Measurements from ENCODE around the gene ADGRV1. TPM values are rescaled to one million over a fixed set of nuclear protein-coding genes. Genes with fewer than 3 reads are reported as not detected.

ADGRV1 gene
- polyA plus RNA-seq, 1 donor from 2014 or later: 3.7 TPM

DNA sequence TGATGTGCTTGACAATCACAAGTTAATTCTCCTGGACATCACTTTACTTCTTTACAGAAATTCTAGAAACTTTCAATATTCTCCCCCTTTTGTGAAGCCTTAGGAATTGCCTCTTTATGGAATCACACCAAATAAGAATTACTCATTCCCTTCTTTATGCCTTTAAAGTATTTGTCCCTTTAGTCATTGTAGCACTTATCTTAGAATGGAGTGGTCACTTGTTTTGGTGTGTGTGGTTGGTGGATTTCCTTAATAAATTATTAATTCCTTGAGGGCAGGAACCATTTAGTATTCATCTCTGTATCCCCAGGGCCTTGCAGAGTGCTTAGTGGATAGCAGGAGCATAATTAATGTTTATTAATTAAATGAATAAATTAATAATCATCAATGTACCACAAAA is 517.5 kb downstream of the ADGRV1 start:
- TF ChIP-seq MXI1 (conservative IDR thresholded peaks at IDR 0.05; ENCODE audit: poor library complexity, severe bottlenecking) (no peak), RAD21 (conservative IDR thresholded peaks at IDR 0.05) (no peak), EZH2 (IDR thresholded peaks at IDR 0.05; ENCODE audit: borderline replicate concordance, insufficient read depth, low read length, poor library complexity, severe bottlenecking) (no peak), POLR2AphosphoS5 (IDR thresholded peaks at IDR 0.05) (no peak), EP300 (conservative IDR thresholded peaks at IDR 0.05; ENCODE audit: poor library complexity, severe bottlenecking) (no peak), TAF1 (IDR thresholded peaks at IDR 0.05; ENCODE audit: low read depth) (no peak), REST (IDR thresholded peaks at IDR 0.05; ENCODE audit: borderline replicate concordance) (no peak), SMC3 (conservative IDR thresholded peaks at IDR 0.05; ENCODE audit: poor library complexity) (no peak)
- TF ChIP-seq, protein P1, sequence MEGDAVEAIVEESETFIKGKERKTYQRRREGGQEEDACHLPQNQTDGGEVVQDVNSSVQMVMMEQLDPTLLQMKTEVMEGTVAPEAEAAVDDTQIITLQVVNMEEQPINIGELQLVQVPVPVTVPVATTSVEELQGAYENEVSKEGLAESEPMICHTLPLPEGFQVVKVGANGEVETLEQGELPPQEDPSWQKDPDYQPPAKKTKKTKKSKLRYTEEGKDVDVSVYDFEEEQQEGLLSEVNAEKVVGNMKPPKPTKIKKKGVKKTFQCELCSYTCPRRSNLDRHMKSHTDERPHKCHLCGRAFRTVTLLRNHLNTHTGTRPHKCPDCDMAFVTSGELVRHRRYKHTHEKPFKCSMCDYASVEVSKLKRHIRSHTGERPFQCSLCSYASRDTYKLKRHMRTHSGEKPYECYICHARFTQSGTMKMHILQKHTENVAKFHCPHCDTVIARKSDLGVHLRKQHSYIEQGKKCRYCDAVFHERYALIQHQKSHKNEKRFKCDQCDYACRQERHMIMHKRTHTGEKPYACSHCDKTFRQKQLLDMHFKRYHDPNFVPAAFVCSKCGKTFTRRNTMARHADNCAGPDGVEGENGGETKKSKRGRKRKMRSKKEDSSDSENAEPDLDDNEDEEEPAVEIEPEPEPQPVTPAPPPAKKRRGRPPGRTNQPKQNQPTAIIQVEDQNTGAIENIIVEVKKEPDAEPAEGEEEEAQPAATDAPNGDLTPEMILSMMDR (IDR thresholded peaks at IDR 0.05; ENCODE audit: poor library complexity, severe bottlenecking): no peak
- no peak overlapping the region for H3K4me2 ChIP-seq (ENCODE audit: low read length)
- H3K36me3 ChIP-seq (ENCODE audit: insufficient read depth, low read length): no peaks in the 10 kb centered on the region
- no peaks in the 10 kb centered on the region for H3K9me2 ChIP-seq (ENCODE audit: insufficient read depth, low read length)
- no peaks in the 10 kb centered on the region for H3K27me3 ChIP-seq (ENCODE audit: insufficient read depth, low read depth, low read length)
- no peak overlapping the region for H3K9ac ChIP-seq (ENCODE audit: low read length)
- H4K20me1 ChIP-seq (ENCODE audit: insufficient read depth): no peaks in the 10 kb centered on the region
- no peaks in the 10 kb centered on the region for H3F3A ChIP-seq (ENCODE audit: insufficient read depth, low read length, poor library complexity, severe bottlenecking)
- no peaks in the 10 kb centered on the region for H3K9me3 ChIP-seq (ENCODE audit: low read length)
- no peak overlapping the region for H3K4me3 ChIP-seq (ENCODE audit: low read length)
- H3K27ac ChIP-seq (ENCODE audit: low read length): no peak overlapping the region
- no peak overlapping the region for H2AFZ ChIP-seq (ENCODE audit: low read depth, low read length)
- H3K79me2 ChIP-seq (replicated peaks; ENCODE audit: insufficient read depth, low read length): no peaks in the 10 kb centered on the region

- no peaks in the 10 kb centered on the region for H3K27me3 ChIP-seq (ENCODE audit: insufficient read depth, low read depth, low read length)
- H3K9me2 ChIP-seq (ENCODE audit: insufficient read depth, low read length): no peaks in the 10 kb centered on the region
- no peak overlapping the region for H3K9ac ChIP-seq (ENCODE audit: low read length)
- no peaks in the 10 kb centered on the region for H3K9me3 ChIP-seq (ENCODE audit: low read length)
- H3K36me3 ChIP-seq (ENCODE audit: insufficient read depth, low read length): no peaks in the 10 kb centered on the region
- H3F3A ChIP-seq (ENCODE audit: insufficient read depth, low read length, poor library complexity, severe bottlenecking): no peaks in the 10 kb centered on the region
- no peak overlapping the region for H3K4me2 ChIP-seq (ENCODE audit: low read length)
- no peak overlapping the region for H2AFZ ChIP-seq (ENCODE audit: low read depth, low read length)
- H3K79me2 ChIP-seq (replicated peaks; ENCODE audit: insufficient read depth, low read length): no peaks in the 10 kb centered on the region
- no peak for TF ChIP-seq SMC3 (conservative IDR thresholded peaks at IDR 0.05; ENCODE audit: poor library complexity)
- TF ChIP-seq TAF1 (IDR thresholded peaks at IDR 0.05; ENCODE audit: low read depth): no peak
- no peak for TF ChIP-seq EP300 (conservative IDR thresholded peaks at IDR 0.05; ENCODE audit: poor library complexity, severe bottlenecking)
- TF ChIP-seq RAD21 (conservative IDR thresholded peaks at IDR 0.05): no peak
- TF ChIP-seq REST (IDR thresholded peaks at IDR 0.05; ENCODE audit: borderline replicate concordance): no peak
- no peak for TF ChIP-seq MXI1 (conservative IDR thresholded peaks at IDR 0.05; ENCODE audit: poor library complexity, severe bottlenecking)
- TF ChIP-seq, protein P1 (IDR thresholded peaks at IDR 0.05; ENCODE audit: poor library complexity, severe bottlenecking): no peak
- no peak for TF ChIP-seq EZH2 (IDR thresholded peaks at IDR 0.05; ENCODE audit: borderline replicate concordance, insufficient read depth, low read length, poor library complexity, severe bottlenecking)
- TF ChIP-seq POLR2AphosphoS5 (IDR thresholded peaks at IDR 0.05): no peak
- no peaks in the 10 kb centered on the region for H4K20me1 ChIP-seq (ENCODE audit: insufficient read depth)
- H3K4me3 ChIP-seq (ENCODE audit: low read length): no peak overlapping the region
- H3K27ac ChIP-seq (ENCODE audit: low read length): no peak overlapping the region
Measured at GRCh38 chr5:91077623-91078022, 519.0 kb downstream of the ADGRV1 start.

All from neural cell (in vitro differentiated cells).